A673 (cell line): ENCODE results near the gene CNNM4. TPM values are rescaled to one million over a fixed set of nuclear protein-coding genes. Genes with fewer than 3 reads are reported as not detected.

Experiments
- BruUV-seq: library from RNA; stranded (reverse); fragments of 400-500 nt; replicated peaks from 2 replicates; lab custom pipeline; 2021; lab: Mats Ljungman, UMichigan
- CTCF ChIA-PET: fragments of 300-600 bp; sonication (Branson Sonifier 250); formaldehyde crosslinking; loops from one replicate; lab custom pipeline; 2022; ENCODE audit warnings: antibody characterized with exemption; lab: Charles Lee
- POLR2A ChIA-PET: fragments of 300-600 bp; sonication (Branson Sonifier 250); formaldehyde crosslinking; loops from one replicate; lab custom pipeline; 2022; ENCODE audit warnings: antibody characterized with exemption; ENCODE audit not compliant: low non-redundant PET; lab: Charles Lee
- DNase-seq: peaks from one replicate; pipeline ENCODE4 v3.0.0-alpha.2; 2015; ENCODE audit warnings: low spot score
- H3K27ac ChIP-seq: fragments of 200-600 bp; sonication (generic); 2 replicates; pipeline ENCODE4 v1.5.1; 2016; ENCODE audit warnings: mixed run types, low read depth, mild to moderate bottlenecking, mixed read lengths, antibody characterized with exemption, low read length; ENCODE audit not compliant: poor library complexity, severe bottlenecking
- H3K27me3 ChIP-seq: fragments of 200-600 bp; sonication (generic); replicated peaks from 2 replicates; pipeline ENCODE4 v1.6.1; 2017; ENCODE audit warnings: mixed run types, low read depth, mild to moderate bottlenecking, mixed read lengths, antibody characterized with exemption, low read length; ENCODE audit not compliant: insufficient read depth, poor library complexity
- H3K36me3 ChIP-seq: fragments of 200-600 bp; sonication (generic); 2 replicates; pipeline ENCODE4 v1.6.1; 2016; ENCODE audit warnings: mixed run types, mild to moderate bottlenecking, mixed read lengths, antibody characterized with exemption, low read length; ENCODE audit not compliant: insufficient read depth, poor library complexity, severe bottlenecking
- H3K4me1 ChIP-seq: fragments of 200-600 bp; sonication (generic); 2 replicates; pipeline ENCODE4 v1.6.1; 2017; ENCODE audit warnings: mixed run types, mild to moderate bottlenecking, mixed read lengths, antibody characterized with exemption, low read length; ENCODE audit not compliant: insufficient read depth, poor library complexity, severe bottlenecking
- H3K4me3 ChIP-seq: fragments of 200-600 bp; sonication (generic); 2 replicates; pipeline ENCODE4 v1.5.1; 2016; ENCODE audit warnings: low read depth, mixed run types, mild to moderate bottlenecking, mixed read lengths, low read length; ENCODE audit not compliant: poor library complexity, severe bottlenecking
- H3K9me3 ChIP-seq: fragments of 200-600 bp; sonication (generic); 2 replicates; pipeline ENCODE4 v1.6.1; 2016; ENCODE audit warnings: mixed run types, low read depth, mild to moderate bottlenecking, mixed read lengths, antibody characterized with exemption, low read length; ENCODE audit not compliant: poor library complexity, severe bottlenecking
- CTCF ChIP-seq: fragments of 300-800, 200-600 bp; sonication (generic); conservative IDR thresholded peaks from 2 replicates; pipeline ENCODE4 v1.5.1; 2017; ENCODE audit warnings: low read depth, mild to moderate bottlenecking, antibody characterized with exemption, low read length, moderate library complexity, mixed read lengths
- EZH2 ChIP-seq: fragments of 200-600 bp; sonication (generic); IDR thresholded peaks from 2 replicates; pipeline ENCODE4 v1.6.1; 2017; ENCODE audit warnings: borderline replicate concordance, low read depth, mild to moderate bottlenecking, mixed read lengths, antibody characterized with exemption, low read length; ENCODE audit not compliant: poor library complexity, severe bottlenecking
- intact Hi-C: fragments of 100-400 bp; cut with micrococcal nuclease; formaldehyde crosslinking; loops from one replicate; pipeline ENCODE4 v1.10.0; 2022; ENCODE audit not compliant: unreplicated experiment
- total RNA-seq: library from RNA; stranded (reverse); gene quantifications from 2 replicates; pipeline ENCODE4 v1.2.3, GENCODE V29; 2021

The CNNM4 gene
- total RNA-seq, 1 experiment from 2014 or later, result 16.3 TPM

GRCh38 chr2:96787411-96787810 lies 26.7 kb downstream of the CNNM4 start:
- TF ChIP-seq CTCF (no peak), EZH2 (no peak)
- no peak overlapping the region for H3K27ac ChIP-seq
- CTCF ChIA-PET, result no interaction called here

GRCh38 chr2:96788442-96789244 lies 27.9 kb downstream of the CNNM4 start:
- ChIA-PET CTCF (no interaction called here), POLR2A (no interaction called here)
- no peak for DNase-seq
- intact Hi-C loops, result no loop called here
- Histone ChIP-seq H3K9me3 (no peaks in the 10 kb centered on the region), H3K27ac (no peak overlapping the region), H3K4me3 (no peak overlapping the region), H3K4me1 (no peaks in the 10 kb centered on the region), H3K36me3 (no peaks in the 10 kb centered on the region), H3K27me3 (no peaks in the 10 kb centered on the region)
- BruUV-seq, result no TSS peak
- TF ChIP-seq CTCF (no peak), EZH2 (no peak)

More at GRCh38 chr2:96787411-96787810, 26.7 kb downstream of the CNNM4 start:
- intact Hi-C loops, result no loop called here
- Histone ChIP-seq H3K4me1 (no peaks in the 10 kb centered on the region), H3K9me3 (no peaks in the 10 kb centered on the region), H3K4me3 (no peak overlapping the region), H3K27me3 (no peaks in the 10 kb centered on the region), H3K36me3 (no peaks in the 10 kb centered on the region)
- no peak for DNase-seq
- no TSS peak for BruUV-seq
- POLR2A ChIA-PET, result no interaction called here

DNA sequence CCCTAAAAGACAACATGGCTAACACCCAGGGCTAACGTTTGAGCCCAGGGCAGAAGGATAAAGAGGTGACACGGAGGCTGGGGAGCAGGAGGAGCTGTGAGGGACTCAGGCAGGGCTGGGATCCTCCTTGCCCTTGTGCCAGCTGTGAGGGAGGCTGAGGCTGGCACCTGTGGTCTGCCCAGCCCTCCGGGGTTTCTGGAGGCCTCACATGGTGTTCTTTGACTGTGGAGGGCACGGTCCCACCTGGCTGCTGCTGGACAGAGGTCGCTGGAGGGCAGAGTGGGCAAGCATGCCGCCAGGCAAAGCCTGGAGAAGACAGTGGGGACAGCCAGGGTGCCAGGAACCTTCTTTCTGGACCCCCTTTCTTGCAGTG lies 28.5 kb downstream of the CNNM4 start:
- TF ChIP-seq CTCF, result no peak
- no peak for TF ChIP-seq EZH2
- intact Hi-C loops, result no loop called here
- BruUV-seq, result no TSS peak
- H3K27me3 ChIP-seq, result no peaks in the 10 kb centered on the region
- no peaks in the 10 kb centered on the region for H3K4me1 ChIP-seq
- ChIA-PET CTCF (no interaction called here), POLR2A (no interaction called here)
- H3K4me3 ChIP-seq, result no peak overlapping the region
- no peak for DNase-seq
- H3K27ac ChIP-seq, result no peak overlapping the region
- H3K36me3 ChIP-seq, result no peaks in the 10 kb centered on the region
- H3K9me3 ChIP-seq, result no peaks in the 10 kb centered on the region
